HG03103 (cell line): ENCODE results near the gene UFL1.

Source experiments
- ATAC-seq: cut with Tn5 transposase; IDR thresholded peaks from one replicate; pipeline ENCODE4 v1.9.1; 2021; ENCODE audit warnings: low read depth; ENCODE audit not compliant: unreplicated experiment

Gene UFL1

GRCh38 chr6:96570053-96570452, 48.4 kb downstream of the UFL1 start:
- ATAC-seq = no peak

GRCh38 chr6:96571551-96571950, 49.9 kb downstream of the UFL1 start:
- ATAC-seq = no peak

- no peak for ATAC-seq
These were observed 53.8 kb downstream of the UFL1 start for GRCh38 chr6:96575359-96575758.

GRCh38 chr6:96576221-96576620, 54.6 kb downstream of the UFL1 start:
- no peak for ATAC-seq

- ATAC-seq = no peak
These were observed 60.4 kb downstream of the UFL1 start for GRCh38 chr6:96582021-96582420.

- no peak for ATAC-seq
These were observed 60.8 kb downstream of the UFL1 start for GRCh38 chr6:96582436-96582835.

GRCh38 chr6:96604420-96604819, 82.8 kb downstream of the UFL1 start:
- ATAC-seq = no peak
